ENCODE data around the gene SHMT2.

DNA sequence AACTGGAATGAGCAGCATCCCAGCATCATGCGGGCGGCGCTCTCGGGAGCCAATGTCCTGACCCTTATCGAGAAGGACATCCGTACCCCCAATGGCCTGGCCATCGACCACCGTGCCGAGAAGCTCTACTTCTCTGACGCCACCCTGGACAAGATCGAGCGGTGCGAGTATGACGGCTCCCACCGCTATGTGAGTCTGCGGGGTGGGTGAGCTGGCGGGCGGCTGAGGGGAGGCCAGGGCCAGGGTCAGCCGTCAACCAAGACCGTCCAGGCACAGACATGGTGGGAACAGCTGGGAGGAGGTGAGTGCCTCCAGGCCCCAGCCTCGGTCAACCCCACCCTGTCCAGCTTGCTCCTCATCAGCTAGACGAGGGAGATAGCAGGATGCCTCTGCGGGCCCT, 38.7 kb upstream of the SHMT2 start:
- TF ChIP-seq CREB5 (CRISPR knock-in tag; IDR thresholded peaks at IDR 0.05; ENCODE audit: low read depth) (no peak), ZNF8 (CRISPR knock-in tag; IDR thresholded peaks at IDR 0.05) (no peak), PATZ1 (CRISPR knock-in tag; IDR thresholded peaks at IDR 0.05; ENCODE audit: borderline replicate concordance) (no peak), SNAI2 (CRISPR knock-in tag; IDR thresholded peaks at IDR 0.05) (no peak), ISL1 (CRISPR knock-in tag; IDR thresholded peaks at IDR 0.05) (no peak), ZC3H10 (CRISPR knock-in tag; IDR thresholded peaks at IDR 0.05) (no peak), CSDC2 (CRISPR knock-in tag; IDR thresholded peaks at IDR 0.05) (no peak), ARNTL (CRISPR knock-in tag; IDR thresholded peaks at IDR 0.05; ENCODE audit: borderline replicate concordance, low read depth) (no peak), ZFP3 (CRISPR knock-in tag; IDR thresholded peaks at IDR 0.05) (no peak), ESRRG (CRISPR knock-in tag; IDR thresholded peaks at IDR 0.05) (no peak)
- TF ChIP-seq, protein P1, sequence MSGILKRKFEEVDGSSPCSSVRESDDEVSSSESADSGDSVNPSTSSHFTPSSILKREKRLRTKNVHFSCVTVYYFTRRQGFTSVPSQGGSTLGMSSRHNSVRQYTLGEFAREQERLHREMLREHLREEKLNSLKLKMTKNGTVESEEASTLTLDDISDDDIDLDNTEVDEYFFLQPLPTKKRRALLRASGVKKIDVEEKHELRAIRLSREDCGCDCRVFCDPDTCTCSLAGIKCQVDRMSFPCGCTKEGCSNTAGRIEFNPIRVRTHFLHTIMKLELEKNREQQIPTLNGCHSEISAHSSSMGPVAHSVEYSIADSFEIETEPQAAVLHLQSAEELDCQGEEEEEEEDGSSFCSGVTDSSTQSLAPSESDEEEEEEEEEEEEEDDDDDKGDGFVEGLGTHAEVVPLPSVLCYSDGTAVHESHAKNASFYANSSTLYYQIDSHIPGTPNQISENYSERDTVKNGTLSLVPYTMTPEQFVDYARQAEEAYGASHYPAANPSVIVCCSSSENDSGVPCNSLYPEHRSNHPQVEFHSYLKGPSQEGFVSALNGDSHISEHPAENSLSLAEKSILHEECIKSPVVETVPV (CRISPR knock-in tag; IDR thresholded peaks at IDR 0.05): no peak
